Measurements from ENCODE around the gene MAN2A1.

Gene MAN2A1

GRCh38 chr5:109681763-109682162 is 8.0 kb upstream of the MAN2A1 start:
- no peak for DNase-seq (ENCODE audit: low read depth)

GRCh38 chr5:109682383-109682782 is 7.3 kb upstream of the MAN2A1 start:
- no peak for DNase-seq (ENCODE audit: low read depth)

GRCh38 chr5:109685916-109686315 is 3.8 kb upstream of the MAN2A1 start:
- DNase-seq (ENCODE audit: low read depth) = no peak

- DNase-seq (ENCODE audit: low read depth) = no peak
Measured at GRCh38 chr5:109688630-109688969, 1.1 kb upstream of the MAN2A1 start.

- DNase-seq (ENCODE audit: low read depth) = peak; percentile 71
Measured at GRCh38 chr5:109688970-109689739, 572 bp upstream of the MAN2A1 start.

- DNase-seq (ENCODE audit: low read depth) = peak; percentile 19
Measured at GRCh38 chr5:109690242-109690974, 681 bp downstream of the MAN2A1 start.

GRCh38 chr5:109690975-109691574 is 1.3 kb downstream of the MAN2A1 start:
- DNase-seq (ENCODE audit: low read depth) = peak; percentile 33

- DNase-seq (ENCODE audit: low read depth) = no peak
Measured at GRCh38 chr5:109691996-109692395, 2.3 kb downstream of the MAN2A1 start.

- DNase-seq (ENCODE audit: low read depth) = no peak
Measured at GRCh38 chr5:109692852-109693251, 3.1 kb downstream of the MAN2A1 start.

- no peak for DNase-seq (ENCODE audit: low read depth)
Measured at GRCh38 chr5:109693535-109694400, 4.0 kb downstream of the MAN2A1 start.

GRCh38 chr5:109694451-109694891 is 4.7 kb downstream of the MAN2A1 start:
- no peak for DNase-seq (ENCODE audit: low read depth)

GRCh38 chr5:109695005-109695926 is 5.5 kb downstream of the MAN2A1 start:
- DNase-seq (ENCODE audit: low read depth) = no peak

GRCh38 chr5:109697339-109697738 is 7.6 kb downstream of the MAN2A1 start:
- DNase-seq (ENCODE audit: low read depth) = no peak

GRCh38 chr5:109700516-109701153 is 10.9 kb downstream of the MAN2A1 start:
- no peak for DNase-seq (ENCODE audit: low read depth)

GRCh38 chr5:109701252-109701651 is 11.5 kb downstream of the MAN2A1 start:
- DNase-seq (ENCODE audit: low read depth) = no peak

GRCh38 chr5:109701792-109702191 is 12.1 kb downstream of the MAN2A1 start:
- DNase-seq (ENCODE audit: low read depth) = no peak

GRCh38 chr5:109703166-109703565 is 13.4 kb downstream of the MAN2A1 start:
- DNase-seq (ENCODE audit: low read depth) = no peak

- DNase-seq (ENCODE audit: low read depth) = no peak
Measured at GRCh38 chr5:109703829-109704228, 14.1 kb downstream of the MAN2A1 start.

GRCh38 chr5:109704282-109704952 is 14.7 kb downstream of the MAN2A1 start:
- DNase-seq (ENCODE audit: low read depth) = no peak

- no peak for DNase-seq (ENCODE audit: low read depth)
Measured at GRCh38 chr5:109705596-109705995, 15.9 kb downstream of the MAN2A1 start.

All from activated T-helper 1 cell treated with Interleukin-2 at 50 U/mL for 16 hours (primary cell).